Endodermal cell (in vitro differentiated cells): ENCODE data around the gene ABHD4. TPM values are rescaled to one million over a fixed set of nuclear protein-coding genes. Genes with fewer than 3 reads are reported as not detected.

Source experiments
- DNase-seq: peaks from one replicate; pipeline ENCODE4 v3.0.0-alpha.2; 2017
- H3K27ac ChIP-seq: 2 replicates; pipeline ENCODE4 v1.5.1; 2013; ENCODE audit warnings: mild to moderate bottlenecking, low read depth, low read length, moderate library complexity
- H3K27me3 ChIP-seq: 2 replicates; pipeline ENCODE4 v1.6.1; 2013; ENCODE audit warnings: mild to moderate bottlenecking, low read length, moderate library complexity; ENCODE audit not compliant: insufficient read depth, control insufficient read depth, poor library complexity, severe bottlenecking
- H3K36me3 ChIP-seq: 2 replicates; pipeline ENCODE4 v1.7.0; 2013; ENCODE audit warnings: mild to moderate bottlenecking, low read length, moderate library complexity; ENCODE audit not compliant: control insufficient read depth, insufficient read depth
- H3K4me1 ChIP-seq: one replicate; pipeline ENCODE4 v1.7.0; 2013; ENCODE audit warnings: low read length; ENCODE audit not compliant: control insufficient read depth, insufficient read depth
- H3K4me3 ChIP-seq: 2 replicates; pipeline ENCODE4 v1.5.1; 2013; ENCODE audit warnings: mild to moderate bottlenecking, low read length, moderate library complexity
- H3K9ac ChIP-seq: 2 replicates; pipeline ENCODE4 v1.6.1; 2013; ENCODE audit warnings: mild to moderate bottlenecking, low read length, moderate library complexity; ENCODE audit not compliant: poor library complexity, severe bottlenecking; ENCODE audit errors: extremely low read depth
- H3K9me3 ChIP-seq: 2 replicates; pipeline ENCODE4 v1.6.1; 2013; ENCODE audit warnings: mild to moderate bottlenecking, low read length, moderate library complexity; ENCODE audit not compliant: control insufficient read depth
- H3K27ac Mint-ChIP-seq: 2 replicates; pipeline ENCODE4 v1.8.0; 2020; ENCODE audit warnings: mixed read lengths
- H3K27me3 Mint-ChIP-seq: 2 replicates; pipeline ENCODE4 v1.8.0; 2021; ENCODE audit warnings: mild to moderate bottlenecking, mixed read lengths; ENCODE audit not compliant: insufficient read depth
- H3K36me3 Mint-ChIP-seq: 2 replicates; pipeline ENCODE4 v1.8.0; 2020; ENCODE audit warnings: low read depth, mixed read lengths
- H3K4me1 Mint-ChIP-seq: 2 replicates; pipeline ENCODE4 v1.8.0; 2020; ENCODE audit warnings: mixed read lengths
- H3K4me3 Mint-ChIP-seq: 2 replicates; pipeline ENCODE4 v1.8.0; 2020; ENCODE audit warnings: mild to moderate bottlenecking, moderate library complexity, mixed read lengths
- H3K9me3 Mint-ChIP-seq: 2 replicates; pipeline ENCODE4 v1.8.0; 2020; ENCODE audit warnings: mild to moderate bottlenecking, mixed read lengths
- WGBS, 2 experiments: methylation state at CpG; one replicate each; pipeline versions ENCODE4 v1.1.5 to v1.1.7; 2013; ENCODE audit warnings: missing lambda C conversion rate in 2 of 2, mixed read lengths in 1 of 2; ENCODE audit not compliant: insufficient coverage in 1 of 2, insufficient read length in 1 of 2; 5-methylcytosine and 5-hydroxymethylcytosine counted together
- total RNA-seq, 2 donors: library from RNA; stranded (reverse); fragmentation: NEBNext Ultra II Directional in 1 of 2; extraction: Animal tissue kit (Norgen Biotek cat#: 25700) in 1 of 2; gene quantifications; 2 replicates in 1 of 2; 3 replicates in 1 of 2; pipeline ENCODE4 v1.2.1, GENCODE V29; 2021
- TF ChIP-seq, protein P1 (sequence below): fragments of 200-600 bp; sonication (generic); conservative IDR thresholded peaks from 2 replicates; pipeline ENCODE4 v1.5.0; 2021; ENCODE audit warnings: antibody characterized with exemption, mild to moderate bottlenecking

Gene ABHD4
- total RNA-seq, 2 donors from 2014 or later: 68.3 to 77.7 TPM

DNA sequence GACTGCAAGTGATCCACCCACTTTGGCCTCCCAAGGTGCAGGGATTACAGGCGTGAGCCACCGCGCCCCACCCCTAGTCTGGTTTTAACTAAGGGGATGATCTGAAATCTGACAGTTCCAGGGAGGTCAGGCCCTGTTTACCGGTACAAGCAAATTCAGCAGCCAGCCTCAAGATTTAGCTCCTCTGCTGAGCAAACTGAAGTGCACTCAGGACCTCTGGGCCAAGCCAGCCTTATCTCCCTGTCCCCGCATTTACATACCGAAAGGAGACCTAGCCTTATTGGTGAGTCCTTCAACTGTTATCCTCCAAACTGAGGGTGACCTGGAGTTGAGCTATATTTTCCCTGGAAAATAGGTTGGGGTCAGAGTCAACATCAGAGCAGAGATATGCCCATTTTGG is 835 bp upstream of the ABHD4 start:
- Mint-ChIP-seq H3K4me1 (peaks cover 69% of the 10 kb centered on the region), H3K27me3 (no peaks in the 10 kb centered on the region), H3K36me3 (peaks cover 21% of the 10 kb centered on the region), H3K27ac (peak overlapping the region; percentile 75), H3K4me3 (peak overlapping the region; percentile 91), H3K9me3 (no peaks in the 10 kb centered on the region)
- Histone ChIP-seq H3K36me3 (peaks cover 14% of the 10 kb centered on the region), H3K9me3 (no peaks in the 10 kb centered on the region), H3K9ac (peak overlapping the region; percentile 7), H3K4me3 (peak overlapping the region; percentile 95), H3K27ac (no peak overlapping the region), H3K4me1 (peaks cover 30% of the 10 kb centered on the region), H3K27me3 (no peaks in the 10 kb centered on the region)
- WGBS, 2 experiments: 85 to 99% methylated on average over 6 of the region's 6 CpGs
- DNase-seq: peak; percentile 67
- TF ChIP-seq, protein P1, sequence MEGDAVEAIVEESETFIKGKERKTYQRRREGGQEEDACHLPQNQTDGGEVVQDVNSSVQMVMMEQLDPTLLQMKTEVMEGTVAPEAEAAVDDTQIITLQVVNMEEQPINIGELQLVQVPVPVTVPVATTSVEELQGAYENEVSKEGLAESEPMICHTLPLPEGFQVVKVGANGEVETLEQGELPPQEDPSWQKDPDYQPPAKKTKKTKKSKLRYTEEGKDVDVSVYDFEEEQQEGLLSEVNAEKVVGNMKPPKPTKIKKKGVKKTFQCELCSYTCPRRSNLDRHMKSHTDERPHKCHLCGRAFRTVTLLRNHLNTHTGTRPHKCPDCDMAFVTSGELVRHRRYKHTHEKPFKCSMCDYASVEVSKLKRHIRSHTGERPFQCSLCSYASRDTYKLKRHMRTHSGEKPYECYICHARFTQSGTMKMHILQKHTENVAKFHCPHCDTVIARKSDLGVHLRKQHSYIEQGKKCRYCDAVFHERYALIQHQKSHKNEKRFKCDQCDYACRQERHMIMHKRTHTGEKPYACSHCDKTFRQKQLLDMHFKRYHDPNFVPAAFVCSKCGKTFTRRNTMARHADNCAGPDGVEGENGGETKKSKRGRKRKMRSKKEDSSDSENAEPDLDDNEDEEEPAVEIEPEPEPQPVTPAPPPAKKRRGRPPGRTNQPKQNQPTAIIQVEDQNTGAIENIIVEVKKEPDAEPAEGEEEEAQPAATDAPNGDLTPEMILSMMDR: no peak

DNA sequence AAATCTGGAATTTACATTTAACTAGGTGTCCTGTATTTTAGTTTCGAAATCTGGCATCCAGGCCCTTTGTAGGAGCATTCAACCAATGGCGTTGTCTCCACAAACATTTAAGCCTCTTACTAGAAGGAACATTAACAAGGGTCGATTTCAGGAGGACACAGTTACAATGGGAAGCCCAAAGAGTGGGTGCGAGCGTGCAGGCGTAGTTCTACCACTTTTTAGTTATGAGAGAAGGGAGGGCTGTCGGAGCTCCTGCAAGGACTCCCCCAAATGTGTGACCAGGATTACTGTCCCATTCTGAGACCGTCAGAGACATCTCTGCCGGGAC is 365 bp upstream of the ABHD4 start:
- peak overlapping the region; percentile 91 for H3K4me3 Mint-ChIP-seq
- Histone ChIP-seq H3K36me3 (peaks cover 19% of the 10 kb centered on the region), H3K4me1 (peaks cover 30% of the 10 kb centered on the region), H3K27me3 (no peaks in the 10 kb centered on the region), H3K9me3 (no peaks in the 10 kb centered on the region), H3K9ac (peak overlapping the region; percentile 7), H3K27ac (no peak overlapping the region), H3K4me3 (peak overlapping the region; percentile 95)
- H3K27ac Mint-ChIP-seq: peak overlapping the region; percentile 94
- TF ChIP-seq, protein P1: no peak
- peaks cover 65% of the 10 kb centered on the region for H3K4me1 Mint-ChIP-seq
- no peaks in the 10 kb centered on the region for H3K27me3 Mint-ChIP-seq
- no peak for DNase-seq
- H3K36me3 Mint-ChIP-seq: peaks cover 25% of the 10 kb centered on the region
- WGBS, 2 experiments: 23 to 29% methylated on average over 9 of the region's 9 CpGs
- no peaks in the 10 kb centered on the region for H3K9me3 Mint-ChIP-seq

DNA sequence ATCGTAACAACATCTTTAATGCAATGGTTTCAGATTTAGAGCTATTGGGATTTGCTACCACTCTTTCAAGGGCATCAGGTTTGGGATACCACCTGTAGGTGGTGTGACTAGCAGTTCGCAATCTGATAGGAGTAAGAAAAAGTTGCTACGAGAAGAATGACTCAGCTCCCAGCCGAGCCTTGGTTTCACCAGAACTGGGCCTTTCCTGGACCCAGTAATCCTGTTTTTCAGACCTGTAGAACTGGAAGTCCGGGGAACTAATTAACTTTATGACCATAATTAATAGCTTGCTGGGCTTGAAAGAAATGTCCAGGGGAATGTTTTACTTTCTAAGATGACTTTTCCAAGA is 770 bp downstream of the ABHD4 start:
- Mint-ChIP-seq H3K4me1 (peaks cover 54% of the 10 kb centered on the region), H3K27ac (peak overlapping the region; percentile 97), H3K36me3 (peaks cover 37% of the 10 kb centered on the region), H3K4me3 (peak overlapping the region; percentile 91), H3K9me3 (no peaks in the 10 kb centered on the region), H3K27me3 (no peaks in the 10 kb centered on the region)
- TF ChIP-seq, protein P1: peak; percentile 68
- H3K4me3 ChIP-seq: peak overlapping the region; percentile 95
- WGBS, 2 experiments: 9 to 13% methylated on average over 3 to 5 of the region's 5 CpGs
- peak; percentile 74 for DNase-seq
- H3K27me3 ChIP-seq: no peaks in the 10 kb centered on the region
- H3K27ac ChIP-seq: no peak overlapping the region
- H3K4me1 ChIP-seq: peaks cover 26% of the 10 kb centered on the region
- H3K9ac ChIP-seq: peak overlapping the region; percentile 82
- no peaks in the 10 kb centered on the region for H3K9me3 ChIP-seq
- H3K36me3 ChIP-seq: peaks cover 30% of the 10 kb centered on the region
